K562 (cell line): ENCODE results near the gene TXLNB. TPM values are rescaled to one million over a fixed set of nuclear protein-coding genes. Genes with fewer than 3 reads are reported as not detected.

Experiments used
- ATAC-seq: fragments of 200-7000 bp; cut with Tn5 transposase; 3 replicates; pipeline ENCODE4 v1.9.1; 2020; ENCODE audit warnings: moderate library complexity
- BruUV-seq: library from RNA; stranded (reverse); fragments of 400-500 nt; replicated peaks from 2 replicates; lab custom pipeline; 2021; lab: Mats Ljungman, UMichigan
- CTCF ChIA-PET: fragments of 300-600 bp; formaldehyde crosslinking; extraction: SDS; loops from one replicate; lab custom pipeline; 2021; ENCODE audit warnings: low intra/inter-chr PET ratio; lab: Yijun Ruan, JAX
- POLR2A ChIA-PET: fragments of 300-600, 350-650 bp; sonication (Branson Sonifier 250); formaldehyde crosslinking; extraction: SDS; loops from one replicate; lab custom pipeline; 2021; ENCODE audit warnings: antibody characterized with exemption, inconsistent platforms; lab: Yijun Ruan, JAX
- DNase-seq, 4 experiments: peaks; one replicate each; pipeline versions ENCODE4 v3.0.0 to v3.0.0-alpha.2; 2011 to 2018; ENCODE audit warnings: low spot score in 3 of 4, mixed read lengths in 3 of 4; ENCODE audit errors: extremely low read depth in 1 of 4
- FAIRE-seq: peaks from 2 replicates; lab custom pipeline; 2011; peaks lifted over from hg19 to GRCh38; lab: Jason Lieb, UNC
- H2AFZ ChIP-seq: 2 replicates; pipeline ENCODE4 v1.6.0; 2011; ENCODE audit warnings: low read depth, low read length, control low read depth, inconsistent platforms
- H3K27ac ChIP-seq: fragments of 200-600 bp; 3 replicates; pipeline ENCODE4 v1.8.0; 2011; ENCODE audit warnings: low read depth, mild to moderate bottlenecking, control low read depth, inconsistent platforms, low read length, moderate library complexity, mixed read lengths; ENCODE audit errors: extremely low read depth
- H3K27me3 ChIP-seq, 2 experiments: fragments of 300-600 bp in 1 of 2; 2 replicates in 1 of 2; 3 replicates in 1 of 2; pipeline versions ENCODE4 v1.6.0 to v1.8.0; 2011; ENCODE audit warnings: inconsistent platforms in 2 of 2, low read length in 2 of 2, mild to moderate bottlenecking in 1 of 2, mixed read lengths in 1 of 2, moderate library complexity in 1 of 2; ENCODE audit not compliant: control insufficient read depth in 2 of 2, insufficient read depth in 2 of 2
- H3K36me3 ChIP-seq: fragments of 300-600 bp; 3 replicates; pipeline ENCODE4 v1.8.0; 2011; ENCODE audit warnings: mild to moderate bottlenecking, low read length, inconsistent platforms; ENCODE audit not compliant: control insufficient read depth, insufficient read depth
- H3K4me1 ChIP-seq, 2 experiments: fragments of 200-600 bp in 1 of 2; replicated peaks in 1 of 2; 2 replicates in 1 of 2; 3 replicates in 1 of 2; pipeline versions ENCODE4 v1.5.1 to v1.8.0; 2011; ENCODE audit warnings: inconsistent platforms in 2 of 2, low read length in 2 of 2, mild to moderate bottlenecking in 1 of 2, mixed read lengths in 1 of 2, moderate library complexity in 1 of 2; ENCODE audit not compliant: control insufficient read depth in 2 of 2, insufficient read depth in 2 of 2
- H3K4me2 ChIP-seq: 2 replicates; pipeline ENCODE4 v1.6.1; 2011; ENCODE audit warnings: low read length, control low read depth, inconsistent platforms, mixed read lengths; ENCODE audit not compliant: insufficient read depth
- H3K4me3 ChIP-seq: fragments of 200-600 bp; sonication (generic), shearing (Covaris generic); 2 replicates; pipeline ENCODE4 v1.5.1; 2016; ENCODE audit warnings: control low read depth, inconsistent platforms
- H3K79me2 ChIP-seq: fragments of 200-600 bp; 3 replicates; pipeline ENCODE4 v1.8.0; 2011; ENCODE audit warnings: low read length, inconsistent platforms; ENCODE audit not compliant: control insufficient read depth, insufficient read depth
- H3K9ac ChIP-seq, 2 experiments: 2 replicates each; pipeline versions ENCODE4 v1.6.0 to v1.6.1; 2011; ENCODE audit warnings: low read depth in 2 of 2, low read length in 2 of 2, control low read depth in 1 of 2, inconsistent platforms in 1 of 2, mild to moderate bottlenecking in 1 of 2, mixed read lengths in 1 of 2; ENCODE audit not compliant: insufficient read depth in 1 of 2
- H3K9me1 ChIP-seq: one replicate; pipeline ENCODE4 v1.6.0; 2011; ENCODE audit warnings: inconsistent platforms, mild to moderate bottlenecking, low read length, moderate library complexity; ENCODE audit not compliant: control insufficient read depth, insufficient read depth
- H3K9me3 ChIP-seq: replicated peaks from 2 replicates; pipeline ENCODE4 v1.5.1; 2011; ENCODE audit warnings: low read depth, low read length, inconsistent platforms; ENCODE audit not compliant: control insufficient read depth, insufficient read depth
- H4K20me1 ChIP-seq: replicated peaks from 2 replicates; pipeline ENCODE4 v1.6.1; 2011; ENCODE audit warnings: low read length, inconsistent platforms, mixed read lengths; ENCODE audit not compliant: control insufficient read depth, insufficient read depth
- ADNP ChIP-seq: fragments of 200-800 bp; sonication (Bioruptor generic); IDR thresholded peaks from 2 replicates; pipeline ENCODE4 v1.6.1; 2016; ENCODE audit warnings: missing genetic modification characterization, missing compliant biosample characterization
- DACH1 ChIP-seq: fragments of 450-650 bp; IDR thresholded peaks from 2 replicates; pipeline ENCODE4 v1.6.1; 2018; ENCODE audit not compliant: partially characterized antibody
- HNRNPK ChIP-seq: fragments of 200-400 bp; formaldehyde crosslinking; IDR thresholded peaks from one replicate; pipeline ENCODE4 v1.6.1; 2018; ENCODE audit warnings: mild to moderate bottlenecking, low read depth, low read length; ENCODE audit not compliant: poor library complexity, severe bottlenecking
- MCM2 ChIP-seq: fragments of 450-650 bp; IDR thresholded peaks from 2 replicates; pipeline ENCODE4 v1.6.1; 2017; ENCODE audit warnings: low read depth, mild to moderate bottlenecking
- ZNF212 ChIP-seq: fragments of 450-650 bp; formaldehyde crosslinking; IDR thresholded peaks from 2 replicates; pipeline ENCODE4 v1.4.0; 2020; ENCODE audit warnings: mild to moderate bottlenecking
- ZNF561 ChIP-seq: fragments of 450-650 bp; formaldehyde crosslinking; conservative IDR thresholded peaks from 2 replicates; pipeline ENCODE4 v1.4.0; 2020; ENCODE audit warnings: mild to moderate bottlenecking, moderate library complexity
- ZNF584 ChIP-seq: fragments of 200-800 bp; sonication (Bioruptor generic); IDR thresholded peaks from 2 replicates; pipeline ENCODE4 v1.6.1; 2016; ENCODE audit warnings: low read depth, mild to moderate bottlenecking, missing genetic modification characterization, missing compliant biosample characterization
- WGBS: fragments of 100-300 bp; shearing (Covaris generic); methylation state at CpG from one replicate; pipeline ENCODE4 v1.1.6; 2016; ENCODE audit warnings: low coverage, mixed read lengths; ENCODE audit not compliant: insufficient coverage; ENCODE audit errors: missing lambda C conversion rate; 5-methylcytosine and 5-hydroxymethylcytosine counted together
- in situ Hi-C: fragments of 300-500 bp; cut with MboI; formaldehyde crosslinking; loops from 4 replicates; pipeline ENCODE4 v1.15.0; 2018; ENCODE audit warnings: inconsistent platforms, mixed read lengths
- intact Hi-C: fragments of 100-400 bp; cut with micrococcal nuclease; formaldehyde crosslinking; loops from 2 replicates; pipeline ENCODE4 v1.14.2; 2022
- polyA plus RNA-seq, 8 experiments: library from polyadenylated mRNA; depleted of rRNA in 4 of 8; stranded (reverse) in 5 of 8; unstranded in 3 of 8; fragments of >200 nt; fragmentation: Nextera tagmentation in 2 of 8; fragmentation: Illumina TruSeq in 1 of 8; extraction: Ambion mirVana in 2 of 8; extraction: Trizol in 1 of 8; gene quantifications; 2 replicates each; pipeline versions ENCODE4 v1.2.1 to v1.2.3, GENCODE V29; 2011 to 2014; ENCODE audit warnings: inconsistent platforms in 1 of 8, missing spikeins in 1 of 8
- total RNA-seq, 7 experiments: library from RNA; depleted of rRNA in 6 of 7; stranded (reverse); fragments of >200 nt in 6 of 7; fragmentation: Illumina TruSeq in 2 of 7; extraction: Trizol in 2 of 7; gene quantifications; 2 replicates each; pipeline versions ENCODE4 v1.2.1 to v1.2.3, GENCODE V29; 2011 to 2021; ENCODE audit warnings: low replicate concordance in 1 of 7
- TF ChIP-seq, protein P1 (sequence below): sonication (generic); formaldehyde crosslinking; IDR thresholded peaks from 2 replicates; pipeline ENCODE4 v1.8.0; 2022; ENCODE audit warnings: missing genetic modification reagents, mild to moderate bottlenecking, borderline replicate concordance

TXLNB gene
- total and polyA plus RNA-seq, 9 of the 15 experiments (the other 6 are each of a cell fraction or from before 2014, with no cell fraction given) = not detected

DNA sequence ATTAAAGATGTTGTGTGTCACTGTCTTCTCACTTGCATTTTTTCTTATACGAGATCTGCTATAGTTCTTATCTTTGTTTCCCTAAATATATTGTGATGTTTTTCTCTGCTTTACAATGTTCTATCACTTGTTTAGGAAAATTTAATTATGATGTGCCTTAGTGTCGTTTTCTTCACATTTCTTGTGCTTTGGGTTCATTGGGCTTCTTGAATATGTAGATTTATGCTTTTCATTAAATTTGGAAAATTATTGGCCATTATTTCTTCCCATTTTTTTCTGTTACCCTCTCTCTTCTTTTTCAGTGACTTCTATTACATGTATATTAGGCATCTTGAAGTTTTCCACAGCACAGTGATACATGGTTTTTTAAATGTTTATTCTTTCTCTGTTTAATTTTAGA is 49.3 kb upstream of the TXLNB start:
- Histone ChIP-seq H3K36me3 (no peaks in the 10 kb centered on the region), H2AFZ (no peak overlapping the region), H3K4me2 (no peak overlapping the region), H3K4me3 (no peak overlapping the region), H4K20me1 (no peaks in the 10 kb centered on the region), H3K27ac (no peak overlapping the region), H3K79me2 (no peaks in the 10 kb centered on the region), H3K9me1 (no peaks in the 10 kb centered on the region), H3K9me3 (no peaks in the 10 kb centered on the region), H3K27me3 (peaks cover 0 to 25% of the 10 kb centered on the region in 2 experiments; a peak in 3 of 5 replicates), H3K4me1 (no peaks in the 10 kb centered on the region), H3K9ac (no peak overlapping the region)
- TF ChIP-seq DACH1 (no peak), MCM2 (no peak), ZNF561 (CRISPR knock-in tag) (no peak), ADNP (tag) (no peak), HNRNPK (no peak), ZNF212 (no peak), ZNF584 (CRISPR knock-in tag) (no peak)
- TF ChIP-seq, protein P1, sequence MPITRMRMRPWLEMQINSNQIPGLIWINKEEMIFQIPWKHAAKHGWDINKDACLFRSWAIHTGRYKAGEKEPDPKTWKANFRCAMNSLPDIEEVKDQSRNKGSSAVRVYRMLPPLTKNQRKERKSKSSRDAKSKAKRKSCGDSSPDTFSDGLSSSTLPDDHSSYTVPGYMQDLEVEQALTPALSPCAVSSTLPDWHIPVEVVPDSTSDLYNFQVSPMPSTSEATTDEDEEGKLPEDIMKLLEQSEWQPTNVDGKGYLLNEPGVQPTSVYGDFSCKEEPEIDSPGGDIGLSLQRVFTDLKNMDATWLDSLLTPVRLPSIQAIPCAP (CRISPR knock-in tag) = no peak
- ATAC-seq (no peak), FAIRE-seq (no peak), DNase-seq (no peak)
- 8% methylated on average over 2 of the region's 2 CpGs for WGBS
- ChIA-PET CTCF (no interaction called here), POLR2A (no interaction called here)
- in situ Hi-C loops (no loop called here), intact Hi-C loops (no loop called here)
- BruUV-seq = no TSS peak
